GM18519 (cell line): ENCODE measurements around the gene MIA2.
"Not testable (repeated sequence)": the region's sequence is repeated elsewhere in the genome, so short reads cannot be mapped to it uniquely, and the experiment has no call there.

Experiments used
- ATAC-seq: cut with Tn5 transposase; IDR thresholded peaks from one replicate; pipeline ENCODE4 v1.9.1; 2021; ENCODE audit warnings: mild to moderate bottlenecking, moderate library complexity; ENCODE audit not compliant: unreplicated experiment, low FRiP score

MIA2 gene

DNA sequence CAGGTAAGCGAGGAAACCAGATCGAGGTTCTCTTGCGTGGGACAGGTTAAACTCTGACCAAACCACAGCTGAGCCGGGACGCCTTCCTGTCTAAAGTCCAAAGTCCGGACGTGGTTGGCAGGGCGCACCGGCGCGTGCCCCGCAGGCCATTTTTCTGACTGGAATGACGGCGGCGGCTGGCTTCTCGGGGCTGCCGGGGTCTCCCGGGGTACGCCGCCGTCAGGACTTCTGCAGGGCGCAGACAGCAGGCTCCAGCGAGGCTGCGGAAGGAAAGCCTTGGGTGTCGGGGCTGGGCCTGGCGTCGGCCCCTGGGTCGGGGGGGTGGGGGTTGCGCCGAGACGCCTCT, 32.8 kb downstream of the MIA2 start:
- peak; percentile 26 for ATAC-seq

DNA sequence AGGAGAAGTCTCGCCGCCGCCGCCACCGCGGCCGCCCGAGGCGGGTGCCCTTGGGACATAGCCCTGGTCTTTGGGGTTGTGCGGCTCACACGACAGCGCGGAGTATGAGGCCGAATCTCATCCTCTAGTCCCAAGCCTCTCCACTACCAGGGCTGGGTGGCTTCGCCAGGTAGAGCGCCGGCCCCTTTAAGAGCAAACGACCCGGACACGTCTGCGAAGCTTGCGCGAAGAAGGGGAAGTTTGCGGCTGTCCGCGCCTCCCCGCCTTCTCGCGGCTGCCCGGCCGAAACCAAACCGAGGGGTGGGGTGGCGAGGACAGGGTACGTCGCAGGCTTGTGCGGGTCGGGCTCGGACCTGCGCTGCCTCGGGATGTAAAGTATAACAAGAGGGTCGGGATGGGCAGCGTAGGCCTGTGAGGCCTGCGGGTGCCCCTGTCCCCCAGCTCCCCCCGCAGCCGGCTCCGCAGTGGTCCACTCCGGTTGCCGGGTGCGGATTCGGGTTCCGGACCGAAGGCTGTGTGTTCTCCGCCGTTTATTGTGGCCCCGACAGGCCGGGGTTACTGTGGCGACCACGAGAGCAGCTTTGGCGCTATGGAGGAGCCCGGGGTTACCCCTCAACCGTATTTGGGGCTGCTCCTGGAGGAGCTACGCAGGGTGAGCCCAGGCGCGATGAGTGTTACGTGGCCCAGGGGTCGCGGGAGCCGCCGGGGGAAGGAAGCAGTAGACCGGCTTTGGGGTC, 33.3 kb downstream of the MIA2 start:
- ATAC-seq, result peak; percentile 71

- ATAC-seq, result peak; percentile 9
Observed at GRCh38 chr14:39267608-39268005, 33.9 kb downstream of the MIA2 start.

GRCh38 chr14:39268393-39268792, 34.7 kb downstream of the MIA2 start:
- ATAC-seq, result no peak

GRCh38 chr14:39272918-39273317, 39.2 kb downstream of the MIA2 start:
- ATAC-seq, result no peak

DNA sequence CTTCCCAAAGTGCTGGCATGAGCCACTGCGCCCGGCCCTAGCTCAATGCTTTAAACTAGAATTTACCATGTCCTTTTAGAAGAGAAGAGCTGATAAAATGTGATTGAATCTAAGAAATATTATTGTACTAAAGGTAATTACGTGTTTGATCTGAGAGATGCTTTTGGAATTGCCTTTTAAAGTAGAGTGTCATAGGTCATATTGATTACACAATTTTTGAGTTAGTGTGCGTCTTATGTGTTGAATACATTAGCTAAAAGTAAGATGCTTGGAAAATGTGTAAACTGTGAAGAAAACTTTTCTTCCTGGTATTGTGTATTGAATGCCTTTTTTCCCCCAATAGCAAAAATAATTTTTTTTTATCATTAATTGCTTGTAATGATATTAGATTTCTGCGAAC, 41.7 kb downstream of the MIA2 start:
- no peak for ATAC-seq

DNA sequence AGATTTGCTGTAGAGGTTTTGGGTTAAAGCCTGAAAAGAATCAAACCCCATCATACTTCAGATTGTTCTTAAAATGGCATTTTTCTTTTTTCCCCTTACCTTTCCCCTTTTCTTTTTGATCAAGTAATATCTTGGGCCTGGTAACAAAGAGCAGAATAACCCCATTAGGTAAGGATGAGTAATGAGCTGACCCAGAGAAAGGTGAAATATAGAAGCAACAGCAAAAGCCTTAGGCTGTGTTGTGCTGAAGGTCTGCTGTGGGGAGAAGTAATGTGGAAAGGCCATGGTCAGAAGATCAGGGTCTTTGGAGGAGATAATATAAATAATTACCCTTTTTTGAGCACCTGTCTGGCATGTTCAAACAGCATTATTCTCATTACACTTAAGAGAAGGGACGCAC, 42.3 kb downstream of the MIA2 start:
- ATAC-seq, result no peak

DNA sequence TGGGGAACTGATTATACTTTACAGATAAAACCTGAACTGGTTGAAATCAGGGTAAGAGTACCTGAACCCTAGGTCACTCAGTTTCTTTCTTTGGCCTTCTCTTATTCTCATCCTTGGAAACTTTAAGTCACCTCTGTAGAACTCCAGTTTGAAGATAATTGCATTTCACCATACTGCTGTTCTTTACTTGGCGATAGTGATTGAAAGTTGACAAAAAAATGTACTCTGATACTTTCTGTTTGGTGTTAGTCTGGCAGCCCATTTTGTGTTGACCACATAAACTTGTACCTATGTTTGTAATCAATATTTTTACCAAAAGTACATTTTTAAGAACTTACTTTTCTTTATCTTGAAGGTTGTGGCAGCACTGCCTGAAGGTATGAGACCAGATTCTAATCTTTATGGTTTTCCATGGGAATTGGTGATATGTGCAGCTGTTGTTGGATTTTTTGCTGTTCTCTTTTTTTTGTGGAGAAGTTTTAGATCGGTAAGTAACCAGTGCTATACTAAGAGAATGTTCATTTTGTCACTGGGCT, 42.9 kb downstream of the MIA2 start:
- no peak for ATAC-seq

DNA sequence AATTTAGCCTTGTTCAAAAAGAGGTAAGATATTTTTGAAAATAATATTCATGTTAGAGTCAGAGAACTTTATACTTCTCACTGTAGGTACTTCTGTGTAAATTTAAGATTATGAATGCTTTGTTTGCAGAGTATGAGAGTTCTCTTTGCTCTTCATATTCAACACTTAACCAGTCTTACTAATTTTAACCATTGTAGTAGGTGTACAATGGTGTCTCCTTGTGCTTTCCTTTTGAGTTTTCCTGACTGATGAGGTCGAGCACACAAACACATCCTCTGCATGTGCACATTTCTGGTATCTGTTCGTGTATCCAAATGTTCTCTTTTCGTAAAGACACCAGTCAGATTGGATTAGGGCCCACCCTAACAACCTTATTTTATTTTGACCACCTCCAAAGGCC, 45.8 kb downstream of the MIA2 start:
- no peak for ATAC-seq

DNA sequence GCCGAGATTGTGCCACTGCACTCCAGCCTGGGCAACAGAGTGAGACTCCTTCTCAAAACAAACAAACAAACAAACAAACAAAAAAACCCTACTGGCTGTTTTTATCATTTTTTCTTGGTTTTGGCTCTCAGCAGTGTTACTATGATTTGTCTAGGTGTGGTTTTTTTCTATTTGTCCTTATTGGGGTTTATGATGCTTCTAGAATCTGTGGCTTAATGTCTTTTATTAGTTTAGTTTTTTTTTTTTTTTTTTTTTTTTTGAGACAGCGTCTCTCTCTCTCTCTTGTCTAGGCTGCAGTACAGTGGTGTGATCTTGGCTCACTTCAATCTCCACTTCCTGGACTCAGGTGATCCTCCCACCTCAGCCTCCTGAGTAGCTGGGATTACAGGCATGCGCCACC, 47.0 kb downstream of the MIA2 start:
- ATAC-seq, result not testable (repeated sequence)

- ATAC-seq, result no peak
Observed at GRCh38 chr14:39289523-39289922, 55.8 kb downstream of the MIA2 start.

DNA sequence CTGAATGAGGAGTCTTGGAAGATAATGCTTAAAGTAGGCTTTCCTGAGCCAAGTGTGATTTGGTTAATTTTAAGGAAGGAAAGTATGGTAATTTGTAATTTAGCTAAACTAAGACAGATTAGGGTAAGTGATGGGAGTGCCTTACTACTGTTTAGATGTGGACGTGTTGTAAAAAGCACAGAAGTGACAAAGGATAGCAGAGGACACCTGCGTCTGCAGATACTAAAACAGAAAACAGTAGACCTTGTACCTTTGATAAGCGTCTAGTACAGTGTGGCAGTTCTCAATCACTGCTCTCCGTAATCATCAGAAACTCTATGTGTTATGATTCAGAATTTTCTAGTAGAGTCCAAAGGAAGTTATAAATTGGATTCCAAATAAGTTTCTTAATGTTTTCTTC, 58.0 kb downstream of the MIA2 start:
- no peak for ATAC-seq

DNA sequence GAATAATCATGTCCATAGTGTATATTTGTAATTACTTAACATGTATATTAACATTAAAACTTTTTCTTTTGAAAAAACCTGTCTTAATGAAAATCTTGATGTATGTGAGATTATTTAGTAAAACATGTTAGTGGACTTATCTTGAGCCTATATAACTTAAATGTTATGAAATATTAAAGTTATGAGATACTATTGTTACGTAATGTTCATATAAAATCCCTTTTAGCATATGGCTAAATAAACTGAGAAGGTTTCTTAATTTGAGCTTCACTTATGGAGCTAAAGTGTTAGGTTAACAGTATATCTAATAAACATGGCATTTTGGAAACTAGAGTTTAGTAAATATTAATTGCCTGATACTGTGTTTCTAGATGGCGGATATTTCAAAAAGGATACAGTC, 59.9 kb downstream of the MIA2 start:
- no peak for ATAC-seq

DNA sequence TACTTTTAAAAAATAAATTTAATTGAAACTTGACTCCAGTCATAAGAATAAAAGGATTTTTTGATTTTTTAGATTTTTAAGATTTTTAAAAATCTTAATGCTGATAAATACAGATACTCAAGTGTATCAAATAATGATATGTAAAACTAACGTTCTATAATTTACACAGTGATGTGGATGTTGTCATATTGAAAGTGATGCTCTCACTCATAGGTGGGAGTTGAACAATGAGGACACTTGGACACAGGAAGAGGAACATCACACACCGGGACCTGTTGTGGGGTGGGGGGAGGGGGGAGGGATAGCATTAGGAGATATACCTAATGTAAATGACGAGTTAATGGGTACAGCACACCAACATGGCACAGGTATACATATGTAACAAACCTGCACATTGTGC, 66.7 kb downstream of the MIA2 start:
- not testable (repeated sequence) for ATAC-seq

DNA sequence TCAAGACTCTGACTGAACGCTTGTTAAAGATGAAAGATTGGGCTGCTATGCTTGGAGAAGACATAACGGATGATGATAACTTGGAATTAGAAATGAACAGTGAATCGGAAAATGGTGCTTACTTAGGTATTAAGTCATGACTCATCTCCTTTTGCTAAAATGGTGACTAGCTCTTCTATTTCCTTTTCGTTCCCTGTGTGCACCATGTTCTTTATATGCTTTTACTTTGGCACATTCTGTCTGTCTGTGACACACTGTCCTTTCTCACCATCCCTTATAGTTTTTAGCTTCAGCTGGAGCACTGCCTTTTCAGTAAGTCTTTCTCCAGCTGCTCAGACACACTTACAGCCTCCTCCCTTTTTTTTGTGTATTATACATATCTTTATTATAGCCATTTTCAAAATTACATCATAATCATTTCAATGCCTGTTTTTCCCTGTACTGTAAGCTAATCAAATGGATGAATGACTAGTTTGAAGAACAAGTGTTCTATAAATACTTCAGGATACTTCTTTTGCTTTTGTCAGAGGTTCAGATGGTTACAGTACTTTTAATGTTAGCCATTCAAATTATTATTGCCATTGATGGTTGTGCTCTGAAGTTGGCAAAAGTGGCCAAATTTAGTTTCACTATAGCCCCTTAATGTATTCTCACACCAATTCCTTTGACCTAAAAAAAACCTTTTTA, 68.6 kb downstream of the MIA2 start:
- ATAC-seq, result no peak

- ATAC-seq, result no peak
Observed at GRCh38 chr14:39303115-39303514, 69.4 kb downstream of the MIA2 start.

- ATAC-seq, result no peak
Observed at GRCh38 chr14:39307815-39308214, 74.1 kb downstream of the MIA2 start.

DNA sequence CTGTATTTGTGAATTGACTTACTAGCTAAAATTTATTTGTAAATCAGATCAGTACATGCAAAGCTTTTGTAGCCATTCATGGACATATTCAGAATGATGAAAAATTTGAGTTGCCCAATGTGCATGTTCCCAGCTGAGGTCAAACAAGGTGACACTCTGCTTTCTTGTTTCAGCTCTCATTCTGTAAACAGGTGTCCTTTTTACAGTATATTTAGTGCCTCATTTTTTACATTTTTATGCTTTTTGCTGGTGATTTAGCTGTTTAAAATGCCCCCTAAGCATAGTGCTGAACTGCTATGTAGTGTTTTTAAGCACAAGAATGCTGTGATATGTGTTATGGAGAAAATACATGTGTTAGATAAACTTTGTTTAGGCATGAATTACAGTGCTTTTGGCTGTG, 76.3 kb downstream of the MIA2 start:
- no peak for ATAC-seq

GRCh38 chr14:39315859-39316444, 82.2 kb downstream of the MIA2 start:
- no peak for ATAC-seq

DNA sequence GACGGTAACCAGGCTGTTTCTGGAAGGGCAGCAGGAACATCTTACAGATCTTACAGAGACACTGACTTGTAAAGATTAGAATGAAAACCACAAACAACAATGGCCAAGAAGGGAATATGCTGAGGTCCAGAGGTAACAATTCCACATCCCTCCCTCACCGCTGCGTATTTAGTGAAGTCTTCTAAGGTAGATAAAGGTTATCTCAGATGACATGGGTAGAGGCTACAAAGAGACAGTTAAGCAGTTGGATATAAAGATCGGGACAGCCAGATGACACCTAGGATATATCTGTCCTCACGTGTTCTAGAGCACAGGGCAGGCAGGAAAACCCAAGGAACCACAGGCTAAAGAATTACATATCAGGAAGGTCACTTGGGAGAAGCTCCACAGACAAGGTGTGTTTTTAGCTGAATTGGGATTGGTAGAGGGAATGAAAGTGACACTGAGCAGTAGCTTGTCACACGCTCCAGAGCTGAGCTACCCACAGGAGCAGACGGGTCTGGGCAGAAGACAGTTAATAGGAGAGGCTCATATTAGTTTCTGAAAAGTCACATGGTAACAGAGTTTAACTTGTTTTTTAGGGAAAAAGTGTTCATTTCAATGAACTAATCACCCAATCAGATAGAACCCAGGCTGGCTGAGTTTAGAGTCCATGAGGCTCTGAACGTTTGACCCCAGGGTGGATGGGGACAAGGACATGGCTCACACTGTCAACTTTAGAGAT, 83.3 kb downstream of the MIA2 start:
- no peak for ATAC-seq

DNA sequence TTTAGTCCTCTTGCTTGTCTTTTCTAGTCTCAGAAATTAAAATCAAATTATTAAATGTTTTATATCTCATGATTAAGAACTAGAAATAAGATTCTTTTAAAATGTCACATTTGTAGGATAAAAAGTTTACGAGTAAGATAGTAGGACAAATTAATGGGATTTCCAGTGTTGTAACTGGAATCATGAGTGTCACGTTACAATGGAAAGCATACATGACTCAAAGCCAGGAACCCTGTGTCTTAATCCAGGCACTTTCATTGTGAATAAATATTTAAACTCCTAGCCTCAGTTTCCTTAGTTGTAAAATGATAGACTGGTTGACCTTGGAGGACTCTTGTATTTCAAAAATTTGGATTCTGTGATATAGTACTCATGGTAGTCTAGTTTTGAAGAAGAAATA, 84.9 kb downstream of the MIA2 start:
- no peak for ATAC-seq
